GM19397 (cell line): Measurements from ENCODE around the gene ADCK1.
"Not testable (repeated sequence)": the region's sequence is repeated elsewhere in the genome, so short reads cannot be mapped to it uniquely, and the experiment has no call there.

Experiments
- ATAC-seq: cut with Tn5 transposase; IDR thresholded peaks from one replicate; pipeline ENCODE4 v1.9.1; 2021; ENCODE audit warnings: mild to moderate bottlenecking, moderate library complexity; ENCODE audit not compliant: unreplicated experiment

The ADCK1 gene

GRCh38 chr14:77864085-77864484 lies 64.2 kb downstream of the ADCK1 start:
- no peak for ATAC-seq

DNA sequence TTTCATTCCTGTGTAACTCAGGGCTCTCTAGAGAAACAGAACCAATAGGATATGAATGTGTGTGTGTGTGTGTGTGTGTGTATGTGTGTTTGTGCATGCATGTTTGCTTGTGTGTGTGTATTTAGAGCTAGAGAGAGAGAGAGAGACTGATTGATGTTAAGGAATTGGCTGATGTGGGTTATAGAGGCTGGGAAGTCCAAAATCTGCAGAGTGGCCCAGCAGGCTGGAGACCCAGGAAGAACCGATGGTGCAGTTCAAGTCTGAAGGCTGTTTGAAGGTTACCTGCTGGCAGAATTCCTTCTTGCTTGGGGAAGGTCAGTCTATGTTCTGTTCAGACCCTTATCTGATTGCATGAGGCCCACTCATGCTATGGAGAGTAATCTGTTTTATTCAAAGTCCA lies 64.7 kb downstream of the ADCK1 start:
- no peak for ATAC-seq

- no peak for ATAC-seq
Measured at GRCh38 chr14:77865455-77865854, 65.5 kb downstream of the ADCK1 start.

DNA sequence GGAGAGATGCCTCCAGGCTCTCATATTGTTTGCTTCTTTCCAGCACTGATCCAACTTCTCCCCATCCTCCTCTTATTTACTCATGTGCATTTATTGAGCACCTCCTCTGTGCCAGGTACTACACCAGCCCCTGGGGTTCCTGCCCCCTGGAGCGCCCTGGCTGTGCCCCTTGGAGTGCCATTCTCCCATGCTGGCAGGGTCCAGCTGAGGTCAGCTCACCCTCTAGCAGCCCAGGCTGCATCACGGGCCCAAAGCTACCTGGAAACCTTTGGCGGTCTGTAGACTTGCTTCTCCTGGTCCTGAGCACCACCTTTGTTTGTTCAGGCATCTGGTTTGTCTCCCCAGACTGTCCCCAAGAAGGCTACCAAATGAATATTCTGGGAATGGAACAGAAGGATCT lies 67.0 kb downstream of the ADCK1 start:
- no peak for ATAC-seq

DNA sequence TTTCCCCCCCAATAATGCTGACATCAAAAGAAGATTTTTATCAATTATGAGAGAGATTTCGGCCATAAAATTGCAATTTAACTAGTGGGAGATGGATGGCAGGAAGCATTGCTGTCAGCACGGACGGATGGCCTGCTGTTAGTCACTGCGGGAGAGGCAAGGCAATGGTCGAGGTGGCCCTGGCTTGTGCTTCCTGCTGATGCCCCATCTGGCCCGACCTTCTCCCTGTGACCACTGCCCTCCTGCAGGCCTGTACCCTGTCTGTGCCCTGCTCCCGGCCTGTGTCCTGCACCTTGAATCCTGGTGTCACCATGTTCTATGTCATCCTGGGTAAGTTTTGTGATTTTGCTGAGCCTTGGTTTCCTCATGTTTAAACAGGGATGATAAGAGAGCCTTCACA lies 67.6 kb downstream of the ADCK1 start:
- ATAC-seq: no peak

GRCh38 chr14:77868552-77869285 lies 68.8 kb downstream of the ADCK1 start:
- no peak for ATAC-seq

DNA sequence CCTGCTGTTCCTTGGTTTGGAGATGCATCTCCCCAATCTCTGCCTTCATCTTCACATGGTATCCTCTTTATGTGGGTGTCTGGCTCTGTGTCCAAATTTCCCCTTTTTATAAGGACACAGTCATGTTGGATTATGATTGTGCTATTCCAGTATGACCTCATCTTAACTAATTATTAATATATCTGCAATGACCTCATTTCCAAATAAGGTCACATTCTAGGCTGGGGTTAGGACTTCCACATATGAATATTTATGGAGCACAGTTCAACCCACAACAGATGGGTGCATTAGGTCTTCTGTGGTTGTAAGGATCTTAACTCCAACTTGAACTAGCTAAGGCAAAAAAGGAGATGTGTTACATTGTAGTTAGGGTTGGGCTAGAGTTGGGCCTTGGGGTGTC lies 69.4 kb downstream of the ADCK1 start:
- no peak for ATAC-seq

GRCh38 chr14:77870646-77871045 lies 70.7 kb downstream of the ADCK1 start:
- ATAC-seq: no peak

- no peak for ATAC-seq
Measured at GRCh38 chr14:77872152-77872551, 72.2 kb downstream of the ADCK1 start.

GRCh38 chr14:77872983-77873382 lies 73.1 kb downstream of the ADCK1 start:
- no peak for ATAC-seq

- no peak for ATAC-seq
Measured at GRCh38 chr14:77878783-77879182, 78.9 kb downstream of the ADCK1 start.

- ATAC-seq: no peak
Measured at GRCh38 chr14:77880056-77880455, 80.1 kb downstream of the ADCK1 start.

GRCh38 chr14:77882098-77882497 lies 82.2 kb downstream of the ADCK1 start:
- ATAC-seq: no peak

DNA sequence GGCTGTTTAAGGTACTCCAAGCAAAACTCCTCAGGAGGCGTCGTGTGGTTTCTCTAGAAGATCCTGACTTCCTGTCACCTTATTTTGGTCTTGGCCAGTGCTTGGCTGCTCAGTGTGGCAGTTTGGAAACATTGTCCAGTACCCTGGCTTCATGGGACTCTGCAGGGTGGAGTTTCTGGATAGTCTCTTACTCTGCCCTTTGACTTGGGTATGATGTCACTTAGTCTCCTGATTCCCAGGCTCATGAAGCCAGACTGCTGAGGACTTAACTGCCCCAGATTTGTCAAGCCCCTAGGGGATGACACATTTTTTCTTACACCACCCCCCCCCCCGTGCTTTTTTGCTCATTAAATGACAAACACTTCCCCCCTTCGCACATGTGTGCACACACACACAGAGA lies 82.7 kb downstream of the ADCK1 start:
- ATAC-seq: no peak

GRCh38 chr14:77883131-77883846 lies 83.4 kb downstream of the ADCK1 start:
- no peak for ATAC-seq

- no peak for ATAC-seq
Measured at GRCh38 chr14:77883847-77884238, 83.9 kb downstream of the ADCK1 start.

DNA sequence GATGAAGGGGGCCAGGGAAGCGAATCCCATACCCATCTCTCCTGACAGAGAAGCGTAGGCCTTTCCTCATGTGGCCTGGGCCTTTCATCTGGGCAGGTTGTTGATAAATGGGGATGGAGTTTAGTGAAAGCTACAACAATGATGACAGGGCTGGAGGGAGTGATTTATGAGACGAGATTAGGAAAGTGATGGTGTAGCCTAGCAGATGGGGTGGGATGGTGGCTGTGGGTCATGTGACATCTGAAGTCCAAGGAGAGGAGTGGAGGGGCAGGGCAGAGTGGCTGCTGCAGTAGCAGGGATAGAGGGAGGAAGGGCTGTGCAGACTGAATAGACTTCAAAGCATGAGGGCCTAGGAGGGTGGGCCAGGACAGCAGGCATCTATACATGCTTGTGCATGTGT lies 85.5 kb downstream of the ADCK1 start:
- ATAC-seq: no peak

GRCh38 chr14:77886010-77886409 lies 86.1 kb downstream of the ADCK1 start:
- ATAC-seq: no peak

GRCh38 chr14:77888903-77889302 lies 89.0 kb downstream of the ADCK1 start:
- not testable (repeated sequence) for ATAC-seq

GRCh38 chr14:77889971-77890442 lies 90.1 kb downstream of the ADCK1 start:
- ATAC-seq: no peak

DNA sequence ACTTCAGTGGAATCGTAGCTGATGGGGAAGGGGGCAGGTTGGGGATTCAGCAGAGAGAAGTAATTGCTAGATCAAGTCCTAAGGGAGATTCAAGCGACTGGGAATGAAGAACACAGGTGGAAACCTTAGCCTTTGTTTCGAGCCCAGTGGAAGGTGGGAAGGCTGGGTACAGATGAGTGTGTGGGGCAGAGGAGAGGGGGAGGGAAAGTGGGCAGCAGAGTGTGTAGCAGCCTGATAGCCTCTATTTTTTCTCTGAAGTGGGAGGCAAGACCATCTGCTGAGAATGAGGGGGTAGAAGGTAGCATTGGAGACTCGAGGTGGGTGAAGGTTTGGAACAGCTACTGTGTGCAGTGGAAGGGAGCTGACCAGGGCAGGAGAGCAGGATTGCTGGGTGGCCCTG lies 91.0 kb downstream of the ADCK1 start:
- ATAC-seq: no peak

DNA sequence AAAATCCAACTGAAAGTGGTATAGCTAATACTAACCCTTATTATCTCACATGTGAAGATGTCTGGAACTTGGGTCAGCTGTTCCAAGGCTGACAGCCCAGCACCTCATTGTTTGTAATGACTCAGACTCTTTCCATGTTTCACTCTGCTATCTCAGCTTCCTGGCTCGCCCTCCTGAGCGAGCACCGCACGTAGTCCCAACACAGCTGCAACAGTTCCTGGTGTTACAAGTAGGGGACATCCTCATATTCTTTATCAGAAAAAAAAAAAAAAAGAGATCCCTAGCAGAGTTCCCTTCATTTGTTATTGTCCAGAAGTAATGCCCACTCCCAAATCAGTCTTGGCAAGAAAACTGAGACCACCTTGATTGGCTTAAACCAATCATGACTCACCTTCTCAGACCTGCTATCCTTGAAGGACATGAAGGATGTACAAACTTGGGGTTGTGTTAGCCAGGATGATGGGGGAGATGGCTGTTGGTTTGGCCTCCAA lies 92.5 kb downstream of the ADCK1 start:
- ATAC-seq: no peak
